B cell (primary cell): Measurements from ENCODE around the gene LRRIQ4. TPM values are rescaled to one million over a fixed set of nuclear protein-coding genes. Genes with fewer than 3 reads are reported as not detected.

ENCODE experiments used
- ATAC-seq: fragments of 200-7000 bp; cut with Tn5 transposase; one replicate; pipeline ENCODE4 v1.10.0; 2021; ENCODE audit warnings: low read depth, mild to moderate bottlenecking, moderate number of reproducible peaks, moderate library complexity
- CTCF ChIA-PET: fragments of 350-600 bp; sonication (Branson Sonifier 250); formaldehyde crosslinking; loops from one replicate; lab custom pipeline; 2021; ENCODE audit warnings: antibody characterized with exemption, inconsistent platforms; lab: Charles Lee
- POLR2A ChIA-PET: fragments of 350-600 bp; sonication (Branson Sonifier 250); formaldehyde crosslinking; loops from one replicate; lab custom pipeline; 2021; ENCODE audit warnings: antibody characterized with exemption; lab: Charles Lee
- DNase-seq: peaks from one replicate; pipeline ENCODE4 v3.0.0; 2013
- H2AFZ ChIP-seq: 2 replicates; pipeline ENCODE4 v1.6.1; 2012; ENCODE audit warnings: mild to moderate bottlenecking, low read depth, low read length; ENCODE audit not compliant: insufficient read depth, poor library complexity, severe bottlenecking
- H3K27ac ChIP-seq, 2 donors: 1 replicate in 1 of 2; 2 replicates in 1 of 2; pipeline ENCODE4 v1.5.1; 2012 to 2013; ENCODE audit warnings: low read length in 2 of 2, mild to moderate bottlenecking in 2 of 2, moderate library complexity in 1 of 2
- H3K27me3 ChIP-seq, 4 experiments: fragments of 200-600 bp in 1 of 4; sonication (generic) in 1 of 4; replicated peaks in 1 of 4; 1 replicate in 2 of 4; 2 replicates in 2 of 4; pipeline versions ENCODE4 v1.6.1 to v1.7.0; 2013 to 2016; ENCODE audit warnings: low read length in 3 of 4, mild to moderate bottlenecking in 2 of 4, mixed read lengths in 1 of 4, moderate library complexity in 1 of 4; ENCODE audit not compliant: insufficient read depth in 4 of 4, control insufficient read depth in 3 of 4; ENCODE audit errors: control extremely low read depth in 1 of 4
- H3K36me3 ChIP-seq, 2 experiments: replicated peaks in 1 of 2; 1 replicate in 1 of 2; 2 replicates in 1 of 2; pipeline versions ENCODE4 v1.6.1 to v1.7.1; 2013; ENCODE audit warnings: low read length in 1 of 2; ENCODE audit not compliant: insufficient read depth in 2 of 2, control insufficient read depth in 1 of 2; ENCODE audit errors: control extremely low read depth in 1 of 2, extremely low read depth in 1 of 2
- H3K4me1 ChIP-seq, 2 donors: fragments of 200-600 bp in 1 of 2; sonication (generic) in 1 of 2; 1 replicate in 1 of 2; 2 replicates in 1 of 2; pipeline versions ENCODE4 v1.5.1 to v1.6.1; 2013 to 2017; ENCODE audit warnings: low read length in 2 of 2; ENCODE audit not compliant: control insufficient read depth in 2 of 2, insufficient read depth in 2 of 2
- H3K4me2 ChIP-seq: replicated peaks from 2 replicates; pipeline ENCODE3; 2012; ENCODE audit warnings: mild to moderate bottlenecking, low read depth, low read length; ENCODE audit not compliant: poor library complexity, severe bottlenecking
- H3K4me3 ChIP-seq, 5 experiments: fragments of 200-600 bp in 1 of 5; sonication (generic) in 1 of 5; 1 replicate in 3 of 5; 2 replicates in 2 of 5; pipeline versions ENCODE4 v1.5.1 to v1.7.0; 2011 to 2016; ENCODE audit warnings: low read length in 4 of 5, mild to moderate bottlenecking in 4 of 5, low read depth in 2 of 5, control low read depth in 1 of 5, moderate library complexity in 1 of 5; ENCODE audit not compliant: insufficient read depth in 1 of 5; ENCODE audit errors: control extremely low read depth in 1 of 5, extremely low read depth in 1 of 5
- H3K79me2 ChIP-seq: fragments of 200-600 bp; sonication (generic); one replicate; pipeline ENCODE4 v1.6.0; 2016; ENCODE audit warnings: low read length; ENCODE audit not compliant: control insufficient read depth, insufficient read depth
- H3K9ac ChIP-seq: fragments of 200-600 bp; sonication (generic); 2 replicates; pipeline ENCODE4 v1.6.1; 2017; ENCODE audit warnings: mild to moderate bottlenecking, low read length, moderate library complexity
- H3K9me3 ChIP-seq, 3 donors: one replicate each; pipeline versions ENCODE4 v1.6.1 to v1.7.1; 2013; ENCODE audit warnings: low read length in 2 of 3; ENCODE audit not compliant: control insufficient read depth in 2 of 3, insufficient read depth in 1 of 3; ENCODE audit errors: control extremely low read depth in 1 of 3
- H4K20me1 ChIP-seq: 2 replicates; pipeline ENCODE4 v1.6.0; 2012; ENCODE audit warnings: mild to moderate bottlenecking, low read length; ENCODE audit not compliant: insufficient read depth, control insufficient read depth, poor library complexity, severe bottlenecking
- H3K27ac Mint-ChIP-seq: one replicate; pipeline ENCODE4 v1.8.0; 2021; ENCODE audit warnings: mixed read lengths
- H3K27me3 Mint-ChIP-seq: one replicate; pipeline ENCODE4 v1.8.0; 2021; ENCODE audit warnings: mixed read lengths
- H3K4me1 Mint-ChIP-seq: one replicate; pipeline ENCODE4 v1.8.0; 2021; ENCODE audit warnings: mixed read lengths
- H3K4me3 Mint-ChIP-seq: one replicate; pipeline ENCODE4 v1.8.0; 2021; ENCODE audit warnings: mixed read lengths
- H3K9me3 Mint-ChIP-seq: one replicate; pipeline ENCODE4 v1.8.0; 2022; ENCODE audit warnings: mixed read lengths; ENCODE audit not compliant: insufficient read depth
- EZH2 ChIP-seq: IDR thresholded peaks from 2 replicates; pipeline ENCODE4 v1.6.1; 2012; ENCODE audit warnings: borderline replicate concordance, low read depth, mild to moderate bottlenecking, moderate library complexity, low read length; ENCODE audit not compliant: insufficient read depth, poor library complexity, severe bottlenecking
- WGBS: methylation state at CpG from one replicate; pipeline ENCODE4 v1.1.5; 2013; ENCODE audit warnings: missing lambda C conversion rate; ENCODE audit not compliant: insufficient coverage; 5-methylcytosine and 5-hydroxymethylcytosine counted together
- intact Hi-C: fragments of 100-400 bp; cut with micrococcal nuclease; formaldehyde crosslinking; loops from one replicate; pipeline ENCODE4 v1.10.0; 2022
- polyA plus RNA-seq: library from polyadenylated mRNA; depleted of rRNA; stranded (reverse); fragments of >200 nt; gene quantifications from 2 replicates; pipeline ENCODE4 v1.2.3, GENCODE V29; 2012
- total RNA-seq, 2 donors: library from RNA; stranded (reverse); fragments of 120-200 nt in 1 of 2; gene quantifications; 1 replicate in 1 of 2; 2 replicates in 1 of 2; pipeline versions ENCODE4 v1.2.3 to v1.2.4, GENCODE V29; 2013 to 2022
- TF ChIP-seq, protein P1 (sequence below): fragments of 200-600 bp; IDR thresholded peaks from one replicate; pipeline ENCODE4 v1.8.0; 2022; ENCODE audit warnings: antibody characterized with exemption, mild to moderate bottlenecking

LRRIQ4 gene
- total and polyA plus RNA-seq, 2 donors (not counting 1 experiment from before 2014, with no cell fraction given) = 0.04 to 0.71 TPM

DNA sequence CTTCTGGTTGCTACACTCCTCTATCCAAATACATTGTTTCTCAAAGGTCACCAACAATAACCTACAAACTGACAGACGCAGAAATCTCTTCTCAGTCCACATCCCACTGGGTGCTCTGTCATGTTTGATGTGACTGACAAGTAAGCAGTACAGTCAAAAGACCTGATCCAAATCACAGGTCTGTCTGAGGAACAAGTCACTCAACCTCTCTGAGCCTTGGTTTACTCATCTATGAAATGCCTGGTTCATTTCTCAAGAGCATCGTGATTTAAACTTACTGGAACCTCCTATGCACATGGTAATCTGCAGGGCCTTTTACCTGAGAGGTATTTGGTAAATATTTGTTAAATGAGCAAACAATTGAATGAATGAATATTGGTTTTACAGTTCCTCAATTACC lies 51.6 kb downstream of the LRRIQ4 start:
- DNase-seq = peak; percentile 18
- Mint-ChIP-seq H3K27me3 (no peaks in the 10 kb centered on the region), H3K4me1 (peaks cover 23% of the 10 kb centered on the region), H3K4me3 (peak overlapping the region; percentile 5), H3K27ac (peak overlapping the region; percentile 32), H3K9me3 (no peaks in the 10 kb centered on the region)
- Histone ChIP-seq H3K36me3 (no peaks in the 10 kb centered on the region), H3K4me3 (no peak overlapping the region), H4K20me1 (no peaks in the 10 kb centered on the region), H3K9ac (no peak overlapping the region), H3K27ac (no peak overlapping the region), H3K27me3 (no peaks in the 10 kb centered on the region), H3K79me2 (no peaks in the 10 kb centered on the region), H3K4me2 (no peak overlapping the region), H3K9me3 (no peaks in the 10 kb centered on the region), H2AFZ (no peak overlapping the region), H3K4me1 (peaks cover 27 to 32% of the 10 kb centered on the region in 2 donors)
- 100% methylated on average over 1 of the region's 2 CpGs for WGBS
- intact Hi-C loops = loop anchor here (5.0 to 10.0 kb wide), 4 partner anchors 92 to 551 kb away; partner anchors contain the start of genes CLDN11, GPR160, MYNN and PHC3
- POLR2A ChIA-PET = interaction anchor here (0.7 kb wide), 2 partner anchors 101 to 174 kb away, joined by 3 read pairs; no protein-coding TSS in a partner anchor
- CTCF ChIA-PET = interaction anchor here (0.5 to 6.1 kb wide), 16 partner anchors 12 to 253 kb away, joined by 3 to 70 read pairs (median 5); partner anchors contain the start of gene SEC62
- no peak for ATAC-seq
- no peak for TF ChIP-seq EZH2

DNA sequence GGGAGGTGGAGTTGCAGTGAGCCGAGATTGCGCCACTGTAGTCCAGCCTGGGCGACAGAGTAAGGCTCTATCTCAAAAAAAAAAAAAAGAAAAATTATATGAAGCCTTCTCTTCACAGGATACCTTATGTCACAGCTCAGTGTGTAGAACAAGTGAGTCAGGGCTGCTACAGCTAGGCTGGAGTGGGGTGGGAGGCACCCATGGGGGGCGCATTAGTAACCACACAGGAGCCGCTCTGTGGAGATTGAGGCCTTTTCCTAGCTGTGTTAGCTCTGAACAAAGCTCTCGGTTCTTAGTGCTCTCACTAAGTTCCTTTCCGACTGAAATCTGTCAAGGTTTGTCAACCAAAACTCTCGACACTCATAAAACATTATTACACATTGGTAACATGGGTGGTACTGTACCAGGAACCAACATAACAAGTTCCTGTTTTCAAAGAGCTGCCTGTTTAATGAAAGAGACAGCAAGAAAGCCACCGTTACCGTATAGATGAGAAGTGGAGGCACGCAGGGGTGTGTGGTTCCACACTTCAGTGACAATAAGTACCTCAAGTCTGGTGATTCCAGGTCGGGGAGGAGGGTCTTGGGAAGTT lies 52.6 kb downstream of the LRRIQ4 start:
- ATAC-seq = peak; percentile 84
- peak overlapping the region; percentile 93 for H2AFZ ChIP-seq
- peaks cover 27 to 32% of the 10 kb centered on the region in 2 donors for H3K4me1 ChIP-seq
- Mint-ChIP-seq H3K4me1 (peaks cover 28% of the 10 kb centered on the region), H3K9me3 (no peaks in the 10 kb centered on the region), H3K4me3 (peak overlapping the region; percentile 67), H3K27ac (peak overlapping the region; percentile 96), H3K27me3 (no peaks in the 10 kb centered on the region)
- intact Hi-C loops = loop anchor here (10.0 kb wide), 2 partner anchors 320 to 550 kb away; partner anchors contain the start of genes CLDN11 and PHC3
- no peaks in the 10 kb centered on the region for H4K20me1 ChIP-seq
- peak overlapping the region in 3 of 5 experiments; percentile 18 to 57 (median 19) for H3K4me3 ChIP-seq
- peak overlapping the region; percentile 58 for H3K9ac ChIP-seq
- DNase-seq = peak; percentile 73
- CTCF ChIA-PET = interaction anchor here (0.7 to 6.1 kb wide), 21 partner anchors 9 to 485 kb away, joined by 3 to 70 read pairs (median 4); partner anchors contain the start of genes GPR160, LRRC34, LRRIQ4 and SEC62
- H3K27ac ChIP-seq = peak overlapping the region; percentile 73 to 77
- H3K4me2 ChIP-seq = peak overlapping the region; percentile 82
- TF ChIP-seq EZH2 = no peak
- TF ChIP-seq, protein P1, sequence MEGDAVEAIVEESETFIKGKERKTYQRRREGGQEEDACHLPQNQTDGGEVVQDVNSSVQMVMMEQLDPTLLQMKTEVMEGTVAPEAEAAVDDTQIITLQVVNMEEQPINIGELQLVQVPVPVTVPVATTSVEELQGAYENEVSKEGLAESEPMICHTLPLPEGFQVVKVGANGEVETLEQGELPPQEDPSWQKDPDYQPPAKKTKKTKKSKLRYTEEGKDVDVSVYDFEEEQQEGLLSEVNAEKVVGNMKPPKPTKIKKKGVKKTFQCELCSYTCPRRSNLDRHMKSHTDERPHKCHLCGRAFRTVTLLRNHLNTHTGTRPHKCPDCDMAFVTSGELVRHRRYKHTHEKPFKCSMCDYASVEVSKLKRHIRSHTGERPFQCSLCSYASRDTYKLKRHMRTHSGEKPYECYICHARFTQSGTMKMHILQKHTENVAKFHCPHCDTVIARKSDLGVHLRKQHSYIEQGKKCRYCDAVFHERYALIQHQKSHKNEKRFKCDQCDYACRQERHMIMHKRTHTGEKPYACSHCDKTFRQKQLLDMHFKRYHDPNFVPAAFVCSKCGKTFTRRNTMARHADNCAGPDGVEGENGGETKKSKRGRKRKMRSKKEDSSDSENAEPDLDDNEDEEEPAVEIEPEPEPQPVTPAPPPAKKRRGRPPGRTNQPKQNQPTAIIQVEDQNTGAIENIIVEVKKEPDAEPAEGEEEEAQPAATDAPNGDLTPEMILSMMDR = no peak
- H3K36me3 ChIP-seq = no peaks in the 10 kb centered on the region
- H3K79me2 ChIP-seq = no peaks in the 10 kb centered on the region
- WGBS = 9% methylated on average over 7 of the region's 12 CpGs
- no peaks in the 10 kb centered on the region for H3K9me3 ChIP-seq
- POLR2A ChIA-PET = interaction anchor here (0.7 to 1.0 kb wide), 10 partner anchors 19 to 324 kb away, joined by 3 to 6 read pairs (median 4); partner anchors contain the start of genes LRRC34 and LRRIQ4
- H3K27me3 ChIP-seq = no peaks in the 10 kb centered on the region
